Measurements from ENCODE around the gene UBR4. TPM values are rescaled to one million over a fixed set of nuclear protein-coding genes. Genes with fewer than 3 reads are reported as not detected.

Gene UBR4
- total RNA-seq, 4 donors from 2014 or later = 140 to 418 (median 223) TPM

DNA sequence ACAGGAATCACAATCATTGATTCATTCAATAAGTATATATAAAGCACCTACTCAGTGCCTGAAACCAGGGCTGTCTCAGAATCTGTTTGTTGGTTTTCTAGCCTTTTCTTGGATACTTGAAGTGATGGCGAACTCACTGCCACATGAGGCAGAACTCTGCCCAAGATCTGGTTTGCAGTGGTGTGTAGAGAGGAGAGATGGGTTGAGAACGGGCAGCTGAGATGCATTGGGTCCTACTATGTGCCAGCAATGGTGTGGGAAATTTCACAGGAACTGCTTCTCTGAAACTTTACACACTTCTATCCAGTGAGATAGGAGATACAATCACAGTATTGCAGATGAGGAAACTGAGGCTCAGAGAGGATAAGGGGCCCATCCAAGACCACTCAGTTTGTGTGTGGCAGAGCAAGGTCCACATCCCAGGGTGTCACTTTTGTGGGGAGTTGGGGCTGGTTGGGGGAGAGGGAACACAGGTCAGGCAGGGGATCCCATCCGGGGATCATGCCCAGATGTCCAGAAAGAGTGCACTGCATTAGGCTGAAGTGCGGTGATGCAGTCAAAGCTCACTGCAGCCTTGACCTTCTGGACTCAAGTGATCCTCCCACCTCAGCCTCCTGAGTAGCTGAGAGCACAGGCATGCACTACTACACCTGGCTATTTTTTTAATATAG lies 169.9 kb downstream of the UBR4 start:
- WGBS, 2 donors (ENCODE audit: low coverage in 1 of 2) = 93 to 100% methylated on average over 1 to 4 of the region's 4 CpGs

DNA sequence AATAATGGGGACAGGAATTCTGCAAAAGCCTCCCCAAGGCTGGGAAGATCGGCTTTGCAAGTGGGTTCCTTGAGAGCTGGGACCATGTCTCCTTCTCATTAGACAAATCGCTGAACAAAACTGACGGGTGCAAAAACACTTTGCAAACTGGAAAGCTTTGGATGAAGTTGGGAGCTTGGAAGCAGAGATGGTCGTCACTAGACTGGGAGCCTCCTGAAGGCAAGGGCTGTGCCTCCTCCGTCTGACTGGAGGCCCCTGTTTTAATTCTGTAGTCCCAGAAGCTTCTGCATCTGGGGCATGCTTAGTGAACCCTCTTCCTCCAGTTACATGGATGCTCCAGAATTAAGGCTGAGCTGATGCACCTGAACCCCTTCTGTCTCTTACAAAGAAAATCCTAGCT lies 171.3 kb downstream of the UBR4 start:
- no peak for DNase-seq
- H3K27me3 ChIP-seq = peaks cover 24% of the 10 kb centered on the region
- H3K9me3 ChIP-seq = no peaks in the 10 kb centered on the region
- in situ Hi-C loops (cut with MboI; ENCODE audit: low pct_ligation_motif_present in 1 of 4, low pct_unique_long_range_greater_than_20kb in 1 of 4, low sequenced_read_pairs in 3 of 4) = no loop called here
- H3K27ac ChIP-seq = no peak overlapping the region
- H3K4me1 ChIP-seq = no peaks in the 10 kb centered on the region
- intact Hi-C loops (cut with DNase I; ENCODE audit: low total_unique reads) = no loop called here
- WGBS, 2 donors (ENCODE audit: low coverage in 1 of 2) = 87 to 100% methylated on average over 3 to 5 of the region's 5 CpGs
- H3K36me3 ChIP-seq = no peaks in the 10 kb centered on the region
- no peak for TF ChIP-seq POLR2A (IDR thresholded peaks at IDR 0.05)
- TF ChIP-seq, protein P1, sequence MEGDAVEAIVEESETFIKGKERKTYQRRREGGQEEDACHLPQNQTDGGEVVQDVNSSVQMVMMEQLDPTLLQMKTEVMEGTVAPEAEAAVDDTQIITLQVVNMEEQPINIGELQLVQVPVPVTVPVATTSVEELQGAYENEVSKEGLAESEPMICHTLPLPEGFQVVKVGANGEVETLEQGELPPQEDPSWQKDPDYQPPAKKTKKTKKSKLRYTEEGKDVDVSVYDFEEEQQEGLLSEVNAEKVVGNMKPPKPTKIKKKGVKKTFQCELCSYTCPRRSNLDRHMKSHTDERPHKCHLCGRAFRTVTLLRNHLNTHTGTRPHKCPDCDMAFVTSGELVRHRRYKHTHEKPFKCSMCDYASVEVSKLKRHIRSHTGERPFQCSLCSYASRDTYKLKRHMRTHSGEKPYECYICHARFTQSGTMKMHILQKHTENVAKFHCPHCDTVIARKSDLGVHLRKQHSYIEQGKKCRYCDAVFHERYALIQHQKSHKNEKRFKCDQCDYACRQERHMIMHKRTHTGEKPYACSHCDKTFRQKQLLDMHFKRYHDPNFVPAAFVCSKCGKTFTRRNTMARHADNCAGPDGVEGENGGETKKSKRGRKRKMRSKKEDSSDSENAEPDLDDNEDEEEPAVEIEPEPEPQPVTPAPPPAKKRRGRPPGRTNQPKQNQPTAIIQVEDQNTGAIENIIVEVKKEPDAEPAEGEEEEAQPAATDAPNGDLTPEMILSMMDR (IDR thresholded peaks at IDR 0.05) = no peak
- TF ChIP-seq POLR2AphosphoS5 (IDR thresholded peaks at IDR 0.05) = no peak
- no peak for TF ChIP-seq EP300 (IDR thresholded peaks at IDR 0.05; ENCODE audit: low read depth)
- no peak overlapping the region for H3K4me3 ChIP-seq

More for the DNA sequence above, 169.9 kb downstream of the UBR4 start:
- no peak for DNase-seq
- Histone ChIP-seq H3K36me3 (no peaks in the 10 kb centered on the region), H3K9me3 (no peaks in the 10 kb centered on the region), H3K4me3 (no peak overlapping the region), H3K27me3 (peaks cover 29% of the 10 kb centered on the region), H3K27ac (no peak overlapping the region), H3K4me1 (no peaks in the 10 kb centered on the region)
- TF ChIP-seq EP300 (IDR thresholded peaks at IDR 0.05; ENCODE audit: low read depth) (no peak), POLR2A (IDR thresholded peaks at IDR 0.05) (no peak), POLR2AphosphoS5 (IDR thresholded peaks at IDR 0.05) (no peak)
- TF ChIP-seq, protein P1 (IDR thresholded peaks at IDR 0.05) = no peak
- intact Hi-C loops (cut with DNase I; ENCODE audit: low total_unique reads) = no loop called here
- in situ Hi-C loops (cut with MboI; ENCODE audit: low pct_ligation_motif_present in 1 of 4, low pct_unique_long_range_greater_than_20kb in 1 of 4, low sequenced_read_pairs in 3 of 4) = no loop called here

DNA sequence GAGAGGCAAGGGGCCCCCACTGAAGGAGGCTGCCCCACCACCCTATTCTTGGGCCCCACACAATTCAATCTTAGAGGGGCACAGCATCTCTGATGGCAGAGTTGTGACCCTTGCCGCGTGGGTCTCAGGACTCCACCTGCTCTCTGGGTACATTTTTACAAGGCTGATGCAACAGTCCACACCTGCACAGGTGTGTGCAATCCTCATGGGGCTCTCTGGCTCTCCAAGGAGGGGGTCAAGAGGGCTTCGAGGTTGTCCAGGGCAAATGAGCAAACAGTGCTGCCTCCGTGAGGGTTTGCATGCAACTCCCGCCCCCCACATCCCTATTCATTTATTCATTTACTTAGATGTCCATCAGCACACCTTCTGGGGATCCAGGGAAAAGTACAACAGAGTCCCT lies 172.0 kb downstream of the UBR4 start:
- intact Hi-C loops (cut with DNase I; ENCODE audit: low total_unique reads) = no loop called here
- Histone ChIP-seq H3K27me3 (peaks cover 22% of the 10 kb centered on the region), H3K36me3 (no peaks in the 10 kb centered on the region), H3K9me3 (no peaks in the 10 kb centered on the region), H3K4me3 (no peak overlapping the region), H3K4me1 (no peaks in the 10 kb centered on the region), H3K27ac (no peak overlapping the region)
- TF ChIP-seq POLR2A (IDR thresholded peaks at IDR 0.05) = no peak
- no peak for TF ChIP-seq EP300 (IDR thresholded peaks at IDR 0.05; ENCODE audit: low read depth)
- TF ChIP-seq, protein P1 (IDR thresholded peaks at IDR 0.05) = no peak
- TF ChIP-seq POLR2AphosphoS5 (IDR thresholded peaks at IDR 0.05) = no peak
- in situ Hi-C loops (cut with MboI; ENCODE audit: low pct_ligation_motif_present in 1 of 4, low pct_unique_long_range_greater_than_20kb in 1 of 4, low sequenced_read_pairs in 3 of 4) = no loop called here
- no peak for DNase-seq
- 66% methylated on average over 5 of the region's 5 CpGs; no CpG with 5 or more reads in 1 of the 2 donors for WGBS, 2 donors (ENCODE audit: low coverage in 1 of 2)

DNA sequence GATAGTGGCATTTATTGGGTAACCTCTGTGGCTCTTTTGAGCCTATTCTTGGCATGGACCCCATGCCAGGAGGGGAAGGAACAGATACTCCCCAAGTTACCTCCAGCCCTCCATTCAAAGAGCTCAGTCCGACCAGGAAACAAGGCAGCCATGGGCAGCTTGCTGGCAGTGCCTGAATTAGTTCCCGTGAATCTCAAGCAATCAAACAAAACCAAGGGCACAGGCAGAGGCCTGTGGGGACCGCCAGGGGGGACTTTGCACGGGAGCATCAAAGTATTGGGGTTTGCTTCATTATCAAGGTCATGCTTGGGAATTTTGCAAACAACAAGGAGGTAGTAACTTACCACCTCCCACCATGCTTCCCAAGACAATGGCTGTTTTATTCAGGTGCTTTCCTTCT lies 172.4 kb downstream of the UBR4 start:
- Histone ChIP-seq H3K9me3 (no peaks in the 10 kb centered on the region), H3K4me3 (no peak overlapping the region), H3K27me3 (peaks cover 18% of the 10 kb centered on the region), H3K4me1 (no peaks in the 10 kb centered on the region), H3K36me3 (no peaks in the 10 kb centered on the region), H3K27ac (no peak overlapping the region)
- whole genome bisulfite sequencing, 2 donors (ENCODE audit: low coverage in 1 of 2) = 68% methylated on average over 4 of the region's 4 CpGs; no CpG with 5 or more reads in 1 of the 2 donors
- no peak for DNase-seq
- intact Hi-C loops (cut with DNase I; ENCODE audit: low total_unique reads) = no loop called here
- in situ Hi-C loops (cut with MboI; ENCODE audit: low pct_ligation_motif_present in 1 of 4, low pct_unique_long_range_greater_than_20kb in 1 of 4, low sequenced_read_pairs in 3 of 4) = no loop called here
- TF ChIP-seq, protein P1 (IDR thresholded peaks at IDR 0.05) = no peak
- TF ChIP-seq POLR2A (IDR thresholded peaks at IDR 0.05) = no peak

Measured in transverse colon (tissue), 4 donors.